ENCODE measurements around the gene BTBD9.

BTBD9 gene

DNA sequence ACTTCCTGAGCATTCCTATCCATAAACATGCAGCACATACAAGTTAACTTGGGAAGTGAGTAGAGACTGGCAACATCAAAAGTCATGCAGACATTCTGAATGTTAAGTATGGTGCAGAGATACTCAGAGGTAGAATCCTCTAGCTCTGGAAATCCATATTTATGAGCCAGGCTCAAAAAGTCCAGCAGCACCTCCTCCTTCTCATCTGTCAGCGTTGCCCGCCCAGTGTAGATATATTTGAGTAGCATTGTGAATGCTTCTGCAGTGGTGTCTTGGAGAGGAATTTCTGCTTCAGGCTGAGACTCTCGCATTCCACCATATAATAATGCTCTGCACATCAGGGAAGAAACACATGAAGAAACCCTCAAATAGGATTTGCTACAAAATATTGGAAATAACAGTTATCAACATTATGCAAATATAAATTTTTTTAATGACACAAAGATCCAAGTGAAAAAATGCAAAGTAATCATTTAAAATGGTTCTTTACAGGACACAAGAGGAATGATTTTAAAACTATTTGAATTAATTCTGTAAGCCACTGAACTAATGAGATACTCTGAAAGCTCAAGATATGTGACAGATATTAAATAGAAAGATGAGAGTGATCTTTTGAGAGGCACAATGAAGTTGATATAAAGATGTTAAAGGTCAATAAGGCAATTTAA lies 45.6 kb downstream of the BTBD9 start:
- no peak overlapping the region for H3K4me3 ChIP-seq (ENCODE audit: low read depth, low read length)
- CTCF ChIA-PET = no interaction called here
- POLR2A ChIA-PET = no interaction called here
- TF ChIP-seq, protein P1, sequence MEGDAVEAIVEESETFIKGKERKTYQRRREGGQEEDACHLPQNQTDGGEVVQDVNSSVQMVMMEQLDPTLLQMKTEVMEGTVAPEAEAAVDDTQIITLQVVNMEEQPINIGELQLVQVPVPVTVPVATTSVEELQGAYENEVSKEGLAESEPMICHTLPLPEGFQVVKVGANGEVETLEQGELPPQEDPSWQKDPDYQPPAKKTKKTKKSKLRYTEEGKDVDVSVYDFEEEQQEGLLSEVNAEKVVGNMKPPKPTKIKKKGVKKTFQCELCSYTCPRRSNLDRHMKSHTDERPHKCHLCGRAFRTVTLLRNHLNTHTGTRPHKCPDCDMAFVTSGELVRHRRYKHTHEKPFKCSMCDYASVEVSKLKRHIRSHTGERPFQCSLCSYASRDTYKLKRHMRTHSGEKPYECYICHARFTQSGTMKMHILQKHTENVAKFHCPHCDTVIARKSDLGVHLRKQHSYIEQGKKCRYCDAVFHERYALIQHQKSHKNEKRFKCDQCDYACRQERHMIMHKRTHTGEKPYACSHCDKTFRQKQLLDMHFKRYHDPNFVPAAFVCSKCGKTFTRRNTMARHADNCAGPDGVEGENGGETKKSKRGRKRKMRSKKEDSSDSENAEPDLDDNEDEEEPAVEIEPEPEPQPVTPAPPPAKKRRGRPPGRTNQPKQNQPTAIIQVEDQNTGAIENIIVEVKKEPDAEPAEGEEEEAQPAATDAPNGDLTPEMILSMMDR (IDR thresholded peaks at IDR 0.05; ENCODE audit: insufficient read depth, low read length, missing control alignments) = no peak
- no peak for DNase-seq (ENCODE audit: low read depth, low spot score)

DNA sequence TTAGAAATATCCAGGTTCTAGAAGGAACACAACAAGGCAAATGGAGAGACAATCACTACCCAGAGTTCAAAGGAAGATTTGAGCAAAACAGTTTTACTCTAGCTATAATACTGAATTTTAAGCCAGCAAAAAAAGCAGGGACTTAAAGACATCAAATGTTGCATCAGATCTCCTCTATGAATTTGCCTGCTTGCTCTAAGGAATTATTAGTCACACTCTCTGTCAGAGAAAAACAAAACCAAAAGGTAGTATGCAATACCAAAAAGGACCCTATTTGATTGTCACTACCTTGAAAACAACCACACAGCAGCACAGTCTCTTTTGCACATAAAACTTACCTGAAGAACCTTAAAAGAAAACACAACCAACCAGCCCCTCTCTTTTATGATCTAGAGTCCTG lies 46.3 kb downstream of the BTBD9 start:
- DNase-seq (ENCODE audit: low read depth, low spot score) = no peak
- TF ChIP-seq, protein P1 (IDR thresholded peaks at IDR 0.05; ENCODE audit: insufficient read depth, low read length, missing control alignments) = no peak
- no peak overlapping the region for H3K4me3 ChIP-seq (ENCODE audit: low read depth, low read length)
- ChIA-PET CTCF (interaction anchor here (1.8 kb wide), 1 partner anchor 23 kb away, joined by 11 read pairs; no protein-coding TSS in a partner anchor), POLR2A (no interaction called here)

DNA sequence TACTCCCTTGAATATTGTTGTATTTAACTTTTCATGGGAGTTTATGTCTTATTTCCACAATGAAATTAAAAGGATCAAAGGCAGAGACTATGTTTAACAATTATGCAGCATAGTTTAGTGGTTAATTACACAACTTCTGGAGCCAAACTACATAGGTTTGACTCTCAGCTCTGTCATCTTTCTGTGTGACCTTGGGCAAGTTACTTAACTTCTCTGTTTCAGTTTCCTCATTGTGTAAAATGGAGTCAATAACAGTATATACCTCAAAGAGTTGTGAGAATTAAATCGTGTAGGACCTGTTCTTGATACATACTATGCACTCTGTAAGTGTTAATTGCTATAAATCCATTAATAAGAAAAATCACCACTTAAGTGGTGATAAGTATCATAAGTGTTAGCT lies 48.3 kb downstream of the BTBD9 start:
- TF ChIP-seq, protein P1 (IDR thresholded peaks at IDR 0.05; ENCODE audit: insufficient read depth, low read length, missing control alignments) = no peak
- ChIA-PET CTCF (interaction anchor here (1.8 kb wide), 1 partner anchor 21 kb away, joined by 11 read pairs; no protein-coding TSS in a partner anchor), POLR2A (no interaction called here)
- no peak overlapping the region for H3K4me3 ChIP-seq (ENCODE audit: low read depth, low read length)
- DNase-seq (ENCODE audit: low read depth, low spot score) = no peak

DNA sequence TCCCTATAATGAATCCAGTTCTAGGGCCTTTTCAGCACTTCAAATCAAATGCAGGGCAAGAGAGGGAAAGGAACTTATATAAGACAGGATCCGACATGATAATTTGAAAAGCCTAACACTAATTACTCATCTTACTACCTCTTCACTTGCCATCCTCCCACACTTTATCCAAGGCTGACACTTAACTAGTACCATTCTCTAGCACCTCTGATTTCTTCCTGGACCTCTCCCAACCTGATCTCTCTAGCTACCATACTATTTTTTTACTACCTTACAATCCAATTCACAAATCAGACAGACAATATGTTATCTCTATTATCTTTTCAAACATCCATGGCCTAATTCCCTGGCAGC lies 50.4 kb downstream of the BTBD9 start:
- ChIA-PET CTCF (interaction anchor here (0.8 to 1.0 kb wide), 2 partner anchors 17 to 19 kb away, joined by 3 read pairs; no protein-coding TSS in a partner anchor), POLR2A (no interaction called here)
- H3K4me3 ChIP-seq (ENCODE audit: low read depth, low read length) = no peak overlapping the region
- no peak for DNase-seq (ENCODE audit: low read depth, low spot score)
- TF ChIP-seq, protein P1 (IDR thresholded peaks at IDR 0.05; ENCODE audit: insufficient read depth, low read length, missing control alignments) = no peak

DNA sequence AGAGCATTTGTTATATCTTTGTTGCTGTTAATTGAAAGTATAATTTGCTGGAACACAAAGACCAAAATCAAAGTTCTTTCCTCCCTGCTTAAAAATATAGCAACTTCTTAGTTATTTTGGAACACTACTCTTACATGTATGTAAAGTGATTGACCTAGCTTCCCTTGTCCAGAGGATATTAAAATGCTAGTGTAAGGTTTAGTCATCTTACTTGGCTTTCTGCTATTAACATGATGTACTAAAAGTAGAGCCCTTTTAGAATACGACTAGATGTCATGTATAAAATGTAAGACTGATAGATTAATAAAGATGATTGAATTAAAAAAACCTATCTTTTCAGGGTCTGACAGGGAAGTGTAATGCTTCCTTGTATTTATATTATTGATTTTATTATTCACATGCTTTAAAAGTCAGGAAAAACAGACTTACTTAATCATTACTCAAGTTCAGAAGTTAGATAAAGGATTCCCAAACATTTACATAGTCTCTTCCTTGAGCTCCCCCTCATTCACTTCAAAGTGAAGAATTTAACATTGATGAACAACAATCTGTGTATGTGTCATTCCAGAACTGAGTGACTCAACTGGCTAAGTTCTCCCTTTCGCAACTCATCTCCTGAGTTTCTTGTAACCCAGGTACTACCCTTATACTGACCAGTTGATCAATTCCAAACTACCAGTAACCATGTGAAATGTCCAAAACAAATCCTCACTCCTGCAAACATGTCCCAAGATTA lies 50.9 kb downstream of the BTBD9 start:
- TF ChIP-seq, protein P1 (IDR thresholded peaks at IDR 0.05; ENCODE audit: insufficient read depth, low read length, missing control alignments) = no peak
- POLR2A ChIA-PET = no interaction called here
- no peak overlapping the region for H3K4me3 ChIP-seq (ENCODE audit: low read depth, low read length)
- CTCF ChIA-PET = interaction anchor here (0.8 to 1.1 kb wide), 3 partner anchors 13 to 18 kb away, joined by 3 read pairs; no protein-coding TSS in a partner anchor
- no peak for DNase-seq (ENCODE audit: low read depth, low spot score)

DNA sequence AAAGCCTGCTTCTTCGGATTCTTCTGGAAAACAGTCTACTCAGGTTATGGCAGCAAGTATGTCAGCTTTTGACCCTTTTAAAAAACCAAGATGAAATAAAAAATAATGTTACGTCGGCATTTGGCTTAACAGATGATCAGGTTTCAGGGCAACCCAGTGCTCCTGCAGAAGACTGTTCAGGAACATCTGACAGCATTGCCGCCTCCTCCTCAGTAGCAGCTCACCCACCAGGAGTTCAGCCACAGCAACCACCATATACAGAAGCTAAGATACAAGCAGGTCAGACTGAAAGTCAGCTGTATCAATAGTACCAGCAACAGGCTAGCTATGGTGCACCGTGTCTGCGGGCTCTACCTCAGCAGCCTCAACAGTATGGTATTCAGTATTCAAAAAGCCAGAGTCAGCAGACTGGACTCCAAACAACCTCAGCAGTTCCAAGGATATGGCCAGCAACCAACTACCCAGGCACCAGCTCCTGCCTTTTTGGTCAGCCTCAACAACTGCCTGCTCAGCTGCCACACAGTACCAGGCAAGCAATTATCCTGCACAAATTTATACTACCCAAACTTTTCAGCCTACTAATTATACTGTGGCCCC lies 51.9 kb downstream of the BTBD9 start:
- ChIA-PET CTCF (interaction anchor here (1.1 kb wide), 1 partner anchor 12 kb away, joined by 3 read pairs; no protein-coding TSS in a partner anchor), POLR2A (no interaction called here)
- H3K4me3 ChIP-seq (ENCODE audit: low read depth, low read length) = no peak overlapping the region
- TF ChIP-seq, protein P1 (IDR thresholded peaks at IDR 0.05; ENCODE audit: insufficient read depth, low read length, missing control alignments) = no peak
- DNase-seq (ENCODE audit: low read depth, low spot score) = no peak

Measured in AG04449 (cell line).